CD4-positive, alpha-beta memory T cell (primary cell): Measurements from ENCODE around the gene TRAPPC6A. TPM values are rescaled to one million over a fixed set of nuclear protein-coding genes. Genes with fewer than 3 reads are reported as not detected.

Experiments used
- CTCF ChIA-PET: fragments of 350-600 bp; sonication (Branson Sonifier 250); formaldehyde crosslinking; loops from one replicate; lab custom pipeline; 2021; ENCODE audit warnings: inconsistent platforms; ENCODE audit not compliant: partially characterized antibody; lab: Charles Lee
- POLR2A ChIA-PET: fragments of 350-600 bp; sonication (Branson Sonifier 250); formaldehyde crosslinking; loops from one replicate; lab custom pipeline; 2021; ENCODE audit not compliant: partially characterized antibody; lab: Charles Lee
- DNase-seq, 5 donors: peaks; one replicate each; pipeline versions ENCODE4 v3.0.0 to v3.0.0-alpha.2; 2020 to 2022; ENCODE audit warnings: mixed read lengths in 1 of 5
- H3K27ac ChIP-seq: one replicate; pipeline ENCODE4 v1.7.0; 2013; ENCODE audit warnings: low read depth, low read length
- H3K27me3 ChIP-seq: 2 replicates; pipeline ENCODE4 v1.7.0; 2013; ENCODE audit warnings: mild to moderate bottlenecking, low read length, moderate library complexity; ENCODE audit not compliant: insufficient read depth
- H3K36me3 ChIP-seq: 2 replicates; pipeline ENCODE4 v1.7.0; 2013; ENCODE audit warnings: mild to moderate bottlenecking, low read length, moderate library complexity; ENCODE audit not compliant: insufficient read depth
- H3K4me1 ChIP-seq: 2 replicates; pipeline ENCODE4 v1.7.0; 2013; ENCODE audit warnings: mild to moderate bottlenecking, low read length, moderate library complexity; ENCODE audit not compliant: insufficient read depth
- H3K4me3 ChIP-seq, 2 donors: one replicate each; pipeline ENCODE4 v1.7.0; 2013; ENCODE audit warnings: low read length in 2 of 2, mild to moderate bottlenecking in 1 of 2
- H3K9me3 ChIP-seq, 2 donors: one replicate each; pipeline ENCODE4 v1.7.0; 2013; ENCODE audit warnings: low read length in 2 of 2, control low read depth in 1 of 2; ENCODE audit not compliant: control insufficient read depth in 1 of 2
- H3K27ac Mint-ChIP-seq, 7 donors: one replicate each; pipeline ENCODE4 v1.8.0; 2020 to 2021; ENCODE audit warnings: mixed read lengths in 7 of 7, mild to moderate bottlenecking in 6 of 7, inconsistent platforms in 3 of 7, moderate library complexity in 3 of 7
- H3K27me3 Mint-ChIP-seq, 2 donors: one replicate each; pipeline ENCODE4 v1.8.0; 2020 to 2021; ENCODE audit warnings: mixed read lengths in 2 of 2
- H3K36me3 Mint-ChIP-seq, 2 donors: one replicate each; pipeline ENCODE4 v1.8.0; 2020 to 2021; ENCODE audit warnings: mixed read lengths in 2 of 2, inconsistent platforms in 1 of 2, mild to moderate bottlenecking in 1 of 2
- H3K4me1 Mint-ChIP-seq, 4 donors: one replicate each; pipeline ENCODE4 v1.8.0; 2020 to 2021; ENCODE audit warnings: mixed read lengths in 4 of 4, mild to moderate bottlenecking in 1 of 4
- H3K4me3 Mint-ChIP-seq, 8 donors: one replicate each; pipeline ENCODE4 v1.8.0; 2020 to 2021; ENCODE audit warnings: mixed read lengths in 8 of 8, mild to moderate bottlenecking in 7 of 8, moderate library complexity in 6 of 8, inconsistent platforms in 3 of 8
- H3K9me3 Mint-ChIP-seq, 8 donors: one replicate each; pipeline ENCODE4 v1.8.0; 2020 to 2021; ENCODE audit warnings: mixed read lengths in 8 of 8, mild to moderate bottlenecking in 5 of 8, inconsistent platforms in 3 of 8, moderate library complexity in 1 of 8
- intact Hi-C: fragments of 100-400 bp; cut with micrococcal nuclease; formaldehyde crosslinking; loops from one replicate; pipeline ENCODE4 v1.15.1; 2023
- polyA plus RNA-seq, 2 donors: library from polyadenylated mRNA; unstranded; fragments of 300-500 nt; fragmentation: Illumina TruSeq; gene quantifications; one replicate each; pipeline ENCODE4 v1.2.3, GENCODE V29; 2021
- total RNA-seq, 2 experiments: library from RNA; stranded (reverse); gene quantifications; one replicate each; pipeline ENCODE4 v1.2.3, GENCODE V29; 2021

TRAPPC6A gene
- total and polyA plus RNA-seq, 4 experiments from 2014 or later: 49.1 to 246 (median 106) TPM

DNA sequence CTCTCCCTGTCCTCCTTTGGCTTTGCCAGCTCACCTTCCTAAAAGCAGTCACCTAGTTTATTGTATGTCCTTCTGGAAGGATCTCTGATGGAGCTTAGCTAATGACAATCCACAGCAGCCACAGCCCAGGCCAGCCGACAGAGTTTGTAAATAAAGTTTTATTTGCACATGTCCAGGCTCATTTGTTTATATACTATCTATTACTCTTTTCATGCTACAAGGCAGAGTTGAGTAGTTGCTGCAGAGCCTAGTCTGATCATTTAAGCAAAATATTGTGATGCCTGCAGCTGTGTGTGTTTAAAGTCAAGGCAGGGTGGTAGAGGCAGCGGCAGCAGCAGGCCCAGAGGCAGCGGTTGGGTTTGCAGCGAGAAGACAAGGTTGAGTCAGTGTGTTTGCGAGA, 49.9 kb downstream of the TRAPPC6A start:
- no peaks in the 10 kb centered on the region for H3K27me3 Mint-ChIP-seq

DNA sequence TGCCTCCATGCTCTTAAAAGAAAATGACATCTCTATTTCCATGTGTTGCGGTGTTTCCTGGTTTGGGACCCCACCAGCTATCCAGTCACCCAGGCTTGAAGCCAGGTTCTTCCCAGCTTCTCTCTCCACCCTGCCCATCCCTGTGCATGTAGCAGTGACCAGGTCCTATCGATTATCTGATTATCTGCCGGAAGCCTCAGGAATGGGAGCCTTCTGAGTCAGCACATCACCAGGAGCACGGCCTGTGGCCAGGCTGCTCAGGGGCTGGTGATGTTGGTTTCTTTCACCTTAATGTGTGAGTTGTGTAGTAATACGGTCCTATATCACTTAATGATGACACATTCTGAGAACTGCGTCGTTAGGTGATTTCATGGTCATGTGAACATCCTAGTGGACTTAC, 51.4 kb downstream of the TRAPPC6A start:
- intact Hi-C loops: loop anchor here (1.0 kb wide), 1 partner anchor 109 kb away; no protein-coding TSS in a partner anchor
- no peak overlapping the region for H3K27ac ChIP-seq
- ChIA-PET POLR2A (interaction anchor here (1.0 kb wide), 1 partner anchor 26 kb away, joined by 3 read pairs; no protein-coding TSS in a partner anchor), CTCF (interaction anchor here (0.6 to 2.6 kb wide), 17 partner anchors 9 to 175 kb away, joined by 3 to 19 read pairs (median 4); partner anchors contain the start of gene PPP1R37)
- H3K36me3 ChIP-seq: no peaks in the 10 kb centered on the region
- no peak overlapping the region for H3K4me3 ChIP-seq
- H3K27me3 Mint-ChIP-seq: no peaks in the 10 kb centered on the region
- H3K4me3 Mint-ChIP-seq: no peak overlapping the region
- peaks cover 11% of the 10 kb centered on the region for H3K4me1 ChIP-seq
- no peak for DNase-seq
- no peak overlapping the region for H3K27ac Mint-ChIP-seq
- no peaks in the 10 kb centered on the region for H3K27me3 ChIP-seq
- H3K9me3 Mint-ChIP-seq: no peaks in the 10 kb centered on the region
- H3K36me3 Mint-ChIP-seq: no peaks in the 10 kb centered on the region
- H3K9me3 ChIP-seq: no peaks in the 10 kb centered on the region
- H3K4me1 Mint-ChIP-seq: peaks cover 6 to 22% (median 17%) of the 10 kb centered on the region in 4 donors

More for the DNA sequence above, 49.9 kb downstream of the TRAPPC6A start:
- no peaks in the 10 kb centered on the region for H3K9me3 Mint-ChIP-seq
- Histone ChIP-seq H3K27me3 (no peaks in the 10 kb centered on the region), H3K9me3 (no peaks in the 10 kb centered on the region), H3K36me3 (no peaks in the 10 kb centered on the region), H3K4me3 (no peak overlapping the region), H3K27ac (no peak overlapping the region), H3K4me1 (peaks cover 10% of the 10 kb centered on the region)
- ChIA-PET CTCF (interaction anchor here (0.6 to 0.9 kb wide), 2 partner anchors 13 to 25 kb away, joined by 3 read pairs; no protein-coding TSS in a partner anchor), POLR2A (no interaction called here)
- H3K36me3 Mint-ChIP-seq: no peaks in the 10 kb centered on the region
- peaks cover 6 to 16% (median 12%) of the 10 kb centered on the region in 4 donors for H3K4me1 Mint-ChIP-seq
- no peak overlapping the region for H3K4me3 Mint-ChIP-seq
- H3K27ac Mint-ChIP-seq: peak overlapping the region in 1 of 7 donors; percentile 48
- no peak for DNase-seq
- intact Hi-C loops: no loop called here

DNA sequence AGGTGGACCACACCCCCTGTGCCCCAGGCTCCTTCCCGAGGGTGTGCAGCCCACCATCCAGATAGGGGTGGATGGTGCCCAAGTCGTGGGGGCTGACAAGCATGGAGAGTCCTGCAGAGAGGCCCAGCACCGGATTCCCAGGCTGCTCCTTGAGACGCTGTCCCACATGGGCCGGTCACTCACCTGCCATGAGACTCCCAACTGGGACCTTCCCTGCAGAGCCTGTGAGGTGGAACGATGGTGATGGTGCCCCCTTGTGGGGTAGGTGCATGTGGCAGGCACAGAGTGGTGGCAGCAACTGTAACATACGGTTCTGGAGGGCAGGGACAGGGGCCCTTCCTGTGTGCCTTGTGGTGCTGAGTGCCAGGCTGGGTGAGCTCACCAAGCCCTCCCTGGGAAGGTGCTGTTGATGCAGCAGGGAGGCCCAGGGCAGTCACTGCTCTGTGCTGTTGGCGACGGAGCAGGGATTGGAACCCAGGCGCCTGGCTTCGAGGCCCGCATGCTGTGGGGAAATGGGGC, 52.0 kb downstream of the TRAPPC6A start:
- H3K36me3 ChIP-seq: no peaks in the 10 kb centered on the region
- H3K4me3 Mint-ChIP-seq: no peak overlapping the region
- H3K27ac Mint-ChIP-seq: no peak overlapping the region
- peak; percentile 50 to 58 (median 55) for DNase-seq
- H3K36me3 Mint-ChIP-seq: no peaks in the 10 kb centered on the region
- ChIA-PET POLR2A (interaction anchor here (1.0 kb wide), 1 partner anchor 27 kb away, joined by 3 read pairs; no protein-coding TSS in a partner anchor), CTCF (interaction anchor here (0.6 to 2.6 kb wide), 20 partner anchors 9 to 174 kb away, joined by 3 to 19 read pairs (median 4); partner anchors contain the start of genes BLOC1S3, PPP1R37 and TRAPPC6A)
- H3K27me3 ChIP-seq: no peaks in the 10 kb centered on the region
- H3K4me3 ChIP-seq: no peak overlapping the region
- intact Hi-C loops: loop anchor here (1.0 kb wide), 1 partner anchor 109 kb away; no protein-coding TSS in a partner anchor
- H3K27ac ChIP-seq: no peak overlapping the region
- H3K9me3 ChIP-seq: no peaks in the 10 kb centered on the region
- H3K4me1 ChIP-seq: peaks cover 17% of the 10 kb centered on the region
- peaks cover 9 to 28% (median 21%) of the 10 kb centered on the region in 4 donors for H3K4me1 Mint-ChIP-seq
- no peaks in the 10 kb centered on the region for H3K9me3 Mint-ChIP-seq
- H3K27me3 Mint-ChIP-seq: no peaks in the 10 kb centered on the region

GRCh38 chr19:45125360-45125759, 52.7 kb downstream of the TRAPPC6A start:
- Histone ChIP-seq H3K27ac (no peak overlapping the region), H3K36me3 (no peaks in the 10 kb centered on the region), H3K27me3 (no peaks in the 10 kb centered on the region), H3K4me3 (no peak overlapping the region), H3K4me1 (peaks cover 17% of the 10 kb centered on the region), H3K9me3 (no peaks in the 10 kb centered on the region)
- ChIA-PET POLR2A (interaction anchor here (1.3 kb wide), 1 partner anchor 22 kb away, joined by 5 read pairs; no protein-coding TSS in a partner anchor), CTCF (interaction anchor here (0.6 to 2.6 kb wide), 14 partner anchors 8 to 137 kb away, joined by 3 to 19 read pairs (median 6); partner anchors contain the start of genes BLOC1S3, PPP1R37, TRAPPC6A and ZNF296)
- H3K9me3 Mint-ChIP-seq: no peaks in the 10 kb centered on the region
- intact Hi-C loops: no loop called here
- H3K36me3 Mint-ChIP-seq: no peaks in the 10 kb centered on the region
- no peak overlapping the region for H3K27ac Mint-ChIP-seq
- no peaks in the 10 kb centered on the region for H3K27me3 Mint-ChIP-seq
- H3K4me3 Mint-ChIP-seq: no peak overlapping the region
- peaks cover 13 to 33% (median 25%) of the 10 kb centered on the region in 4 donors for H3K4me1 Mint-ChIP-seq
- DNase-seq: peak in 1 of 5 donors; percentile 3

GRCh38 chr19:45124021-45124420, 54.0 kb downstream of the TRAPPC6A start:
- CTCF ChIA-PET: interaction anchor here (1.6 to 2.3 kb wide), 2 partner anchors 17 to 55 kb away, joined by 7 to 8 read pairs; partner anchors contain the start of genes BLOC1S3 and TRAPPC6A
- Histone ChIP-seq H3K27me3 (no peaks in the 10 kb centered on the region), H3K27ac (no peak overlapping the region), H3K9me3 (no peaks in the 10 kb centered on the region), H3K4me3 (no peak overlapping the region), H3K36me3 (no peaks in the 10 kb centered on the region), H3K4me1 (peaks cover 17% of the 10 kb centered on the region)
- Mint-ChIP-seq H3K36me3 (no peaks in the 10 kb centered on the region), H3K4me3 (no peak overlapping the region), H3K27me3 (no peaks in the 10 kb centered on the region), H3K9me3 (no peaks in the 10 kb centered on the region), H3K4me1 (peaks cover 17 to 38% (median 29%) of the 10 kb centered on the region in 4 donors), H3K27ac (peak overlapping the region in 3 of 7 donors; percentile 58 to 67 (median 62))
- POLR2A ChIA-PET: interaction anchor here (1.3 kb wide), 1 partner anchor 21 kb away, joined by 5 read pairs; no protein-coding TSS in a partner anchor
- DNase-seq: no peak
- intact Hi-C loops: no loop called here

GRCh38 chr19:45123440-45123850, 54.6 kb downstream of the TRAPPC6A start:
- DNase-seq: no peak
- CTCF ChIA-PET: interaction anchor here (0.7 kb wide), 1 partner anchor 64 kb away, joined by 3 read pairs; no protein-coding TSS in a partner anchor
- Histone ChIP-seq H3K27me3 (no peaks in the 10 kb centered on the region), H3K9me3 (no peaks in the 10 kb centered on the region), H3K36me3 (no peaks in the 10 kb centered on the region), H3K4me1 (peaks cover 21% of the 10 kb centered on the region), H3K27ac (no peak overlapping the region), H3K4me3 (no peak overlapping the region)
- Mint-ChIP-seq H3K36me3 (no peaks in the 10 kb centered on the region), H3K27ac (peak overlapping the region in 1 of 7 donors; percentile 58), H3K9me3 (no peaks in the 10 kb centered on the region), H3K4me1 (peaks cover 17 to 38% (median 29%) of the 10 kb centered on the region in 4 donors), H3K27me3 (no peaks in the 10 kb centered on the region), H3K4me3 (no peak overlapping the region)
- intact Hi-C loops: no loop called here
- POLR2A ChIA-PET: no interaction called here

- Histone ChIP-seq H3K9me3 (no peaks in the 10 kb centered on the region), H3K36me3 (no peaks in the 10 kb centered on the region), H3K4me3 (no peak overlapping the region), H3K27ac (no peak overlapping the region), H3K4me1 (peaks cover 27% of the 10 kb centered on the region), H3K27me3 (no peaks in the 10 kb centered on the region)
- POLR2A ChIA-PET: no interaction called here
- Mint-ChIP-seq H3K36me3 (no peaks in the 10 kb centered on the region), H3K27me3 (no peaks in the 10 kb centered on the region), H3K27ac (no peak overlapping the region), H3K4me1 (peaks cover 19 to 44% (median 33%) of the 10 kb centered on the region in 4 donors), H3K4me3 (no peak overlapping the region), H3K9me3 (no peaks in the 10 kb centered on the region)
- DNase-seq: peak in 1 of 5 donors; percentile 19
- intact Hi-C loops: no loop called here
- CTCF ChIA-PET: interaction anchor here (0.7 kb wide), 1 partner anchor 63 kb away, joined by 3 read pairs; no protein-coding TSS in a partner anchor
Measured at GRCh38 chr19:45122832-45123231, 55.2 kb downstream of the TRAPPC6A start.
